ENCODE results near the gene RPL29. TPM values are rescaled to one million over a fixed set of nuclear protein-coding genes. Genes with fewer than 3 reads are reported as not detected.
A peak's percentile ranks its signal among the peaks of the same experiment; 100 is the strongest.

Gene RPL29
- total and polyA plus RNA-seq, 2 of the 13 experiments (the other 11 are each of a cell fraction or from before 2014, with no cell fraction given) = 1,348 to 2,263 TPM

- FAIRE-seq (peak; percentile 75), ATAC-seq (peak; percentile 79), DNase-seq (ENCODE audit: low spot score) (peak; percentile 93)
- H3K4me2 ChIP-seq (ENCODE audit: low read depth, low read length) = peak overlapping the region; percentile 73
- no peaks in the 10 kb centered on the region for H3K36me3 ChIP-seq (replicated peaks in 1 of 2; ENCODE audit: control insufficient read depth in 1 of 2, insufficient read depth in 2 of 2, low read length in 2 of 2)
- no peaks in the 10 kb centered on the region for H3K9me3 ChIP-seq (ENCODE audit: low read length)
- 4% methylated on average over 4 of the region's 17 CpGs for WGBS (ENCODE audit: low lambda C conversion rate)
- no peaks in the 10 kb centered on the region for H3K27me3 ChIP-seq (ENCODE audit: control insufficient read depth in 1 of 2, insufficient read depth in 2 of 2, low read length in 2 of 2)
- no peak overlapping the region for H2AFZ ChIP-seq (ENCODE audit: low read length)
- in situ Hi-C loops (cut with HindIII; ENCODE audit: extremely low pct_ligation_motif_present, low pct_unique_long_range_greater_than_20kb) (loop anchor here (5.0 kb wide), 1 partner anchor 38 kb away; no protein-coding TSS in a partner anchor), intact Hi-C loops (cut with micrococcal nuclease; ENCODE audit: unreplicated experiment) (no loop called here)
- no peaks in the 10 kb centered on the region for H3K79me2 ChIP-seq (ENCODE audit: insufficient read depth, low read length)
- H3K9ac ChIP-seq (ENCODE audit: insufficient read depth, low read depth, low read length) = peak overlapping the region; percentile 35
- no peak overlapping the region for H3K27ac ChIP-seq (ENCODE audit: extremely low read length, insufficient read depth, low read length)
- H3K4me3 ChIP-seq (replicated peaks in 1 of 3; ENCODE audit: insufficient read depth in 1 of 3, low read depth in 2 of 3, low read length in 3 of 3) = peak overlapping the region in 1 of 3 experiments; percentile 58; a peak in 2 of 6 replicates
- H3K4me1 ChIP-seq (ENCODE audit: insufficient read depth, low read length) = peaks cover 63% of the 10 kb centered on the region
- BruUV-seq (replicated peaks) = no TSS peak
- H4K20me1 ChIP-seq (ENCODE audit: insufficient read depth, low read length) = no peaks in the 10 kb centered on the region
- ChIA-PET CTCF (ENCODE audit: low intra/inter-chr PET ratio, low total read pairs) (no interaction called here), POLR2A (interaction anchor here (0.6 to 4.3 kb wide), 8 partner anchors 10 to 404 kb away, joined by 3 to 20 read pairs (median 4); partner anchors contain the start of genes DUSP7, POC1A and RPL29)
- TF ChIP-seq TFE3 (CRISPR knock-in tag; IDR thresholded peaks at IDR 0.05) (0 out of 2 replicates have a peak, but pooled peaks have one; percentile 22), ZFP90 (CRISPR knock-in tag; IDR thresholded peaks at IDR 0.05; ENCODE audit: borderline replicate concordance) (no peak), ZNF33A (CRISPR knock-in tag; IDR thresholded peaks at IDR 0.05; ENCODE audit: borderline replicate concordance) (no peak), ZNF20 (CRISPR knock-in tag; IDR thresholded peaks at IDR 0.05) (no peak), CREB1 (IDR thresholded peaks at IDR 0.05) (peak; percentile 76), CREB1 (CRISPR knock-in tag; IDR thresholded peaks at IDR 0.05) (peak; percentile 56; the same call in 1 of the 2 replicates), ZBTB21 (CRISPR knock-in tag; IDR thresholded peaks at IDR 0.05) (peak; percentile 67), ZNF224 (CRISPR knock-in tag; IDR thresholded peaks at IDR 0.05) (no peak), PHF20 (CRISPR knock-in tag; IDR thresholded peaks at IDR 0.05) (no peak), ZFY (CRISPR knock-in tag; IDR thresholded peaks at IDR 0.05) (peak; percentile 17; the same call in 1 of the 2 replicates), CSRNP2 (CRISPR knock-in tag; conservative IDR thresholded peaks at IDR 0.05; ENCODE audit: low read depth) (no peak), KLF9 (CRISPR knock-in tag; IDR thresholded peaks at IDR 0.05; ENCODE audit: low read depth) (no peak), FOXA3 (CRISPR knock-in tag; IDR thresholded peaks at IDR 0.05) (peak; percentile 81), HNF4A (CRISPR knock-in tag; IDR thresholded peaks at IDR 0.05) (peak; percentile 39; the same call in 1 of the 2 replicates), ZNF703 (CRISPR knock-in tag; IDR thresholded peaks at IDR 0.05; ENCODE audit: borderline replicate concordance) (no peak), TCF7L2 (IDR thresholded peaks at IDR 0.05; ENCODE audit: low read depth, low read length) (no peak), KAT8 (CRISPR knock-in tag; IDR thresholded peaks at IDR 0.05) (peak; percentile 48; the same call in 1 of the 2 replicates), NCOA2 (CRISPR knock-in tag; IDR thresholded peaks at IDR 0.05) (0 out of 2 replicates have a peak, but pooled peaks have one; percentile 47)
- TF ChIP-seq, protein P1, sequence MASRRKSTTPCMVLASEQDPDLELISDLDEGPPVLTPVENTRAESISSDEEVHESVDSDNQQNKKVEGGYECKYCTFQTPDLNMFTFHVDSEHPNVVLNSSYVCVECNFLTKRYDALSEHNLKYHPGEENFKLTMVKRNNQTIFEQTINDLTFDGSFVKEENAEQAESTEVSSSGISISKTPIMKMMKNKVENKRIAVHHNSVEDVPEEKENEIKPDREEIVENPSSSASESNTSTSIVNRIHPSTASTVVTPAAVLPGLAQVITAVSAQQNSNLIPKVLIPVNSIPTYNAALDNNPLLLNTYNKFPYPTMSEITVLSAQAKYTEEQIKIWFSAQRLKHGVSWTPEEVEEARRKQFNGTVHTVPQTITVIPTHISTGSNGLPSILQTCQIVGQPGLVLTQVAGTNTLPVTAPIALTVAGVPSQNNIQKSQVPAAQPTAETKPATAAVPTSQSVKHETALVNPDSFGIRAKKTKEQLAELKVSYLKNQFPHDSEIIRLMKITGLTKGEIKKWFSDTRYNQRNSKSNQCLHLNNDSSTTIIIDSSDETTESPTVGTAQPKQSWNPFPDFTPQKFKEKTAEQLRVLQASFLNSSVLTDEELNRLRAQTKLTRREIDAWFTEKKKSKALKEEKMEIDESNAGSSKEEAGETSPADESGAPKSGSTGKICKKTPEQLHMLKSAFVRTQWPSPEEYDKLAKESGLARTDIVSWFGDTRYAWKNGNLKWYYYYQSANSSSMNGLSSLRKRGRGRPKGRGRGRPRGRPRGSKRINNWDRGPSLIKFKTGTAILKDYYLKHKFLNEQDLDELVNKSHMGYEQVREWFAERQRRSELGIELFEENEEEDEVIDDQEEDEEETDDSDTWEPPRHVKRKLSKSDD (CRISPR knock-in tag; IDR thresholded peaks at IDR 0.05; ENCODE audit: low read depth) = 0 out of 2 replicates have a peak, but pooled peaks have one; percentile 68
Measured at GRCh38 chr3:52039846-52040245, 44.2 kb upstream of the RPL29 start.

Measured in HepG2 (cell line).